ENCODE measurements around the gene MOSMO.

- no peak for TF ChIP-seq CTCF (IDR thresholded peaks at IDR 0.05)
- no peak for TF ChIP-seq POLR2A (IDR thresholded peaks at IDR 0.05)
Measured at GRCh38 chr16:22120440-22120839, 112.5 kb downstream of the MOSMO start.
